ENCODE data around the gene CKMT2. TPM values are rescaled to one million over a fixed set of nuclear protein-coding genes. Genes with fewer than 3 reads are reported as not detected.

The CKMT2 gene
- polyA plus RNA-seq, 1 experiment: 0.11 TPM

GRCh38 chr5:81212211-81212751 lies 20.8 kb upstream of the CKMT2 start:
- TF ChIP-seq CTCF (IDR thresholded peaks at IDR 0.05; ENCODE audit: low read depth, low read length): no peak
- Histone ChIP-seq H3K27ac (ENCODE audit: low read depth, low read length) (peak overlapping the region; percentile 11), H3K9me3 (ENCODE audit: control insufficient read depth, insufficient read depth, low read length) (no peaks in the 10 kb centered on the region), H3K27me3 (ENCODE audit: control insufficient read depth, insufficient read depth, low read length) (no peaks in the 10 kb centered on the region), H3K4me3 (ENCODE audit: low read depth, low read length) (no peak overlapping the region)
- ChIA-PET CTCF (no interaction called here), POLR2A (no interaction called here)
- DNase-seq (ENCODE audit: low read depth, low spot score): no peak

- no peak for TF ChIP-seq CTCF (IDR thresholded peaks at IDR 0.05; ENCODE audit: low read depth, low read length)
- no peaks in the 10 kb centered on the region for H3K9me3 ChIP-seq (ENCODE audit: control insufficient read depth, insufficient read depth, low read length)
- no peaks in the 10 kb centered on the region for H3K27me3 ChIP-seq (ENCODE audit: control insufficient read depth, insufficient read depth, low read length)
- no peak for DNase-seq (ENCODE audit: low read depth, low spot score)
- H3K4me3 ChIP-seq (ENCODE audit: low read depth, low read length): no peak overlapping the region
- no peak overlapping the region for H3K27ac ChIP-seq (ENCODE audit: low read depth, low read length)
- CTCF ChIA-PET: no interaction called here
- POLR2A ChIA-PET: no interaction called here
Measured at GRCh38 chr5:81213070-81213469, 20.1 kb upstream of the CKMT2 start.

GRCh38 chr5:81214848-81215247 lies 18.3 kb upstream of the CKMT2 start:
- no peak overlapping the region for H3K4me3 ChIP-seq (ENCODE audit: low read depth, low read length)
- ChIA-PET POLR2A (no interaction called here), CTCF (interaction anchor here (1.3 kb wide), 1 partner anchor 84 kb away, joined by 3 read pairs; no protein-coding TSS in a partner anchor)
- no peak overlapping the region for H3K27ac ChIP-seq (ENCODE audit: low read depth, low read length)
- no peak for TF ChIP-seq CTCF (IDR thresholded peaks at IDR 0.05; ENCODE audit: low read depth, low read length)
- DNase-seq (ENCODE audit: low read depth, low spot score): no peak
- no peaks in the 10 kb centered on the region for H3K9me3 ChIP-seq (ENCODE audit: control insufficient read depth, insufficient read depth, low read length)
- H3K27me3 ChIP-seq (ENCODE audit: control insufficient read depth, insufficient read depth, low read length): no peaks in the 10 kb centered on the region

- ChIA-PET CTCF (interaction anchor here (1.0 kb wide), 2 partner anchors 21 to 83 kb away, joined by 3 to 6 read pairs; no protein-coding TSS in a partner anchor), POLR2A (no interaction called here)
- H3K4me3 ChIP-seq (ENCODE audit: low read depth, low read length): no peak overlapping the region
- no peak for TF ChIP-seq CTCF (IDR thresholded peaks at IDR 0.05; ENCODE audit: low read depth, low read length)
- DNase-seq (ENCODE audit: low read depth, low spot score): no peak
- no peak overlapping the region for H3K27ac ChIP-seq (ENCODE audit: low read depth, low read length)
- no peaks in the 10 kb centered on the region for H3K27me3 ChIP-seq (ENCODE audit: control insufficient read depth, insufficient read depth, low read length)
- H3K9me3 ChIP-seq (ENCODE audit: control insufficient read depth, insufficient read depth, low read length): no peaks in the 10 kb centered on the region
Measured at GRCh38 chr5:81216152-81216551, 17.0 kb upstream of the CKMT2 start.

- no peak overlapping the region for H3K4me3 ChIP-seq (ENCODE audit: low read depth, low read length)
- no peak overlapping the region for H3K27ac ChIP-seq (ENCODE audit: low read depth, low read length)
- no peak for TF ChIP-seq CTCF (IDR thresholded peaks at IDR 0.05; ENCODE audit: low read depth, low read length)
- ChIA-PET POLR2A (no interaction called here), CTCF (interaction anchor here (0.7 to 1.0 kb wide), 3 partner anchors 13 to 17 kb away, joined by 3 to 4 read pairs (median 3); no protein-coding TSS in a partner anchor)
- no peak for DNase-seq (ENCODE audit: low read depth, low spot score)
- no peaks in the 10 kb centered on the region for H3K27me3 ChIP-seq (ENCODE audit: control insufficient read depth, insufficient read depth, low read length)
- no peaks in the 10 kb centered on the region for H3K9me3 ChIP-seq (ENCODE audit: control insufficient read depth, insufficient read depth, low read length)
Measured at GRCh38 chr5:81219389-81219788, 13.7 kb upstream of the CKMT2 start.
